ENCODE results near the gene SORBS2.
"Not testable (repeated sequence)": the region's sequence is repeated elsewhere in the genome, so short reads cannot be mapped to it uniquely, and the experiment has no call there.

The SORBS2 gene

DNA sequence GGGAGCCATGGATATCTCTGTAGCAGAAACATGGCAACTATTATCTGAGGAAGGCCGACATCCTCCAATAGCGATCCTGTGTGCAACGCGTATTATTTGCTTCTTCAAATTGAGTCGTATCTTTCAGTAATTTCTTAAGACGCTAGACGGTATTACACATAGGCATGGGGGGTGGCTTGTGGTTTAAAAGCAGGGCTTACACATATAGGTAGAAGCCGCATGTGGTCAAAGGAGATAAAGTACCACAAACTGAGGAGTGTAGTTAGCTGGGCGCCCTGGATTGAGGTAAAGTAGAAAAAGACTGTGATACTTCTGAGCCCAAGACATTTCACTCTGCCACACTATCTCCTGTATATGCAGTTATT lies 94.6 kb downstream of the SORBS2 start:
- H3K9me3 Mint-ChIP-seq: no peaks in the 10 kb centered on the region
- H3K4me3 Mint-ChIP-seq: no peak overlapping the region
- ATAC-seq: no peak
- DNase-seq: no peak
- H3K27me3 Mint-ChIP-seq: peaks cover 7% of the 10 kb centered on the region
- no peaks in the 10 kb centered on the region for H3K4me1 Mint-ChIP-seq
- no peak overlapping the region for H3K27ac Mint-ChIP-seq
- no peaks in the 10 kb centered on the region for H3K36me3 Mint-ChIP-seq (ENCODE audit: low read depth)

- H3K36me3 Mint-ChIP-seq (ENCODE audit: low read depth): no peaks in the 10 kb centered on the region
- H3K27ac Mint-ChIP-seq: no peak overlapping the region
- DNase-seq (no peak), ATAC-seq (no peak)
- H3K9me3 Mint-ChIP-seq: no peaks in the 10 kb centered on the region
- no peaks in the 10 kb centered on the region for H3K4me1 Mint-ChIP-seq
- peaks cover 7% of the 10 kb centered on the region for H3K27me3 Mint-ChIP-seq
- H3K4me3 Mint-ChIP-seq: no peak overlapping the region
Observed at GRCh38 chr4:185716577-185717376, 95.2 kb downstream of the SORBS2 start.

DNA sequence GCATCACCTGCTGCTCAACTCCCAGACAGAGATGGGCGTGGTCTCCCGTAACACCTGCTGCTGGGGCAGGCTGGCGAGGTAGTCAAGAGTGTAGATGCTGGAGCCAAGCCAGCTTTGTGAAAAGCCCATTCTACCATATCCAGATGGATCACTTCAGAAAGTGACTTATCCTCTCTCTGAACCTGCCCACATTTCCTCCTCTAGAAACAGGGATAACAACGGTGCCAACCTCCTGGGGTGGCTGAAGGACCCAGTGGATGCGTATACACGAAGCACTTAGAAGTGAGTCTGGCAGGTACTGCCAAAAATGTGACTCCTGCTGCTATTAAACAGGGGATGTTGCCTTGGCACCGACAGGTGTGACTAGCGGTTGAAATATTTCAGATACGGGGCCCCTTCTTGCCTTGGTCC lies 95.8 kb downstream of the SORBS2 start:
- Mint-ChIP-seq H3K4me3 (no peak overlapping the region), H3K36me3 (ENCODE audit: low read depth) (no peaks in the 10 kb centered on the region), H3K4me1 (no peaks in the 10 kb centered on the region), H3K27ac (no peak overlapping the region), H3K9me3 (no peaks in the 10 kb centered on the region), H3K27me3 (peaks cover 7% of the 10 kb centered on the region)
- ATAC-seq (no peak), DNase-seq (no peak)

GRCh38 chr4:185714524-185714923 lies 97.5 kb downstream of the SORBS2 start:
- H3K4me1 Mint-ChIP-seq; H3K27ac Mint-ChIP-seq; DNase-seq; H3K36me3 Mint-ChIP-seq (ENCODE audit: low read depth); ATAC-seq; H3K9me3 Mint-ChIP-seq; H3K4me3 Mint-ChIP-seq: not testable (repeated sequence)
- H3K27me3 Mint-ChIP-seq: peaks cover 11% of the 10 kb centered on the region

GRCh38 chr4:185713731-185714130 lies 98.3 kb downstream of the SORBS2 start:
- Mint-ChIP-seq H3K4me1 (no peaks in the 10 kb centered on the region), H3K27ac (no peak overlapping the region), H3K36me3 (ENCODE audit: low read depth) (no peaks in the 10 kb centered on the region), H3K4me3 (no peak overlapping the region), H3K9me3 (no peaks in the 10 kb centered on the region), H3K27me3 (peaks cover 11% of the 10 kb centered on the region)
- DNase-seq: no peak
- no peak for ATAC-seq

DNA sequence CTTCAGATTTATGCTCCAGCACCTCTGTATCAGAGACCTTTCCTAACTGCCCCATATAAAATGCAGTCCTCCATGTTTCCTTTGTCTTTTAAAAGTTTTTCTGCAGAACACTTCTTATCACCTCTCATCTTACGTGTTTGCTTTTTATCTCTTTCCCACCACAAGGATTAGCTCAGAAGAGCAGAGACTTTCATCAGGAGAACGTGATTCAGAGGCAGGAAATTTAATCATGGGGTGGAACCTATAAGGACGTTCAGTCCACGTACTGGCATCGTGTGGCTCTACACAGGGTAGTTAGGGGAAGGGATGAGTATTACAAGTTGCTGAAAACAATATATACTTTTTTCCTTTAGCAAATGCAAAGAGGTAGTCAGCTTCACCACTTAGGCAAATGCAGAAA lies 98.7 kb downstream of the SORBS2 start:
- Mint-ChIP-seq H3K27me3 (peaks cover 11% of the 10 kb centered on the region), H3K36me3 (ENCODE audit: low read depth) (no peaks in the 10 kb centered on the region), H3K4me3 (no peak overlapping the region), H3K9me3 (no peaks in the 10 kb centered on the region), H3K27ac (no peak overlapping the region), H3K4me1 (no peaks in the 10 kb centered on the region)
- DNase-seq (no peak), ATAC-seq (no peak)

DNA sequence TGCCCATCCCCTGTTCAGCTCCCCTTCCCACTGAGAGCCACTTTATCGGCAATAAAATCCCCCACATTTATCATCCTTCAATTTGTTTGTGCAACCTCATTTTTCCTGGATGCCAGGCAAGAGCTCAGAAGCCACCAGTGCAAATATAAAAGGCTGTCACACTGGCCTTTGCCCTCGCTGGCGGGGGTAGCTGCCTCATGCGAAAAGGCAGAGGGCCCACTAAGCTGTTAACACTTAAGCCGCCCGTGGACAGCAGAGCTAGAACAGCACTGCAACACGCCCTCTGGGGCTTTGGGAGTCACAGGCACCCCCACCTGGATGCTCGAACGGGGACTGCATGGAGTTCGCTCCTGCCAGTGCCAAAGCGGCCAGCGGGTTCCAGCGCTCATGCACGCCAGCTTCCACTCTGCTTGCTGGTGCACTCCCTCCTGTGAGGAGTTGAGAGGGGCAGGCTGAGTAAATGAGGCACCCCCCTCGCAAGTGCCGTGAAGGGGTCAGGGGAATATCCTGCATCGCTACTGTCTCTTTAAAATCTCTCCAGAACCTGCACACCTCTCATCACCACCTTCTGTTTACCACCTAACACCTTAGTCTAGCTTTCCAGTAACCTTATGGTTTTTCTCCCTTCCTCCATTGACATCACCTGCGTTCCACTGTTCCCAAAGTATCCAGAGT lies 99.5 kb downstream of the SORBS2 start:
- no peak overlapping the region for H3K27ac Mint-ChIP-seq
- peaks cover 11% of the 10 kb centered on the region for H3K27me3 Mint-ChIP-seq
- ATAC-seq (no peak), DNase-seq (no peak)
- no peaks in the 10 kb centered on the region for H3K9me3 Mint-ChIP-seq
- no peak overlapping the region for H3K4me3 Mint-ChIP-seq
- no peaks in the 10 kb centered on the region for H3K4me1 Mint-ChIP-seq
- H3K36me3 Mint-ChIP-seq (ENCODE audit: low read depth): no peaks in the 10 kb centered on the region

DNA sequence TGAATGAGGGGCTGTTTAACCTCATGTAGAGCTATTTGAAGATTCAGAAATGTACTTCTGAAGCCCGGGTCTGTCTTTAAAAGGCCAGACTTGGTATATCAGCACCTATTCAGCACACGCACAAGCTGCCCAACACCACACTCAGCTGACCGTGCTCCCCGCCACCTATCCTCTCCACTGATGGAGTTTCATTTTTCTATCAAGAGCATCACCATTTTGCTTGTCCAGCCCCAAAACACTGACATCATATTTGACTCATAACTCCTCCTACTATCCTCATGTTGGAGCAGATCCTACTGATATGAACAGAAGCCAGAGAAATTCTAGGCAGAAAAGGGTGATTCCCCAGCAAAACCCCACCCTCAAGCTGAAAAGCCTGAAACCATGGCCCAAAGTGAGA lies 100.3 kb downstream of the SORBS2 start:
- DNase-seq (no peak), ATAC-seq (no peak)
- Mint-ChIP-seq H3K4me1 (no peaks in the 10 kb centered on the region), H3K27ac (no peak overlapping the region), H3K4me3 (no peak overlapping the region), H3K27me3 (peaks cover 11% of the 10 kb centered on the region), H3K9me3 (no peaks in the 10 kb centered on the region), H3K36me3 (ENCODE audit: low read depth) (no peaks in the 10 kb centered on the region)

DNA sequence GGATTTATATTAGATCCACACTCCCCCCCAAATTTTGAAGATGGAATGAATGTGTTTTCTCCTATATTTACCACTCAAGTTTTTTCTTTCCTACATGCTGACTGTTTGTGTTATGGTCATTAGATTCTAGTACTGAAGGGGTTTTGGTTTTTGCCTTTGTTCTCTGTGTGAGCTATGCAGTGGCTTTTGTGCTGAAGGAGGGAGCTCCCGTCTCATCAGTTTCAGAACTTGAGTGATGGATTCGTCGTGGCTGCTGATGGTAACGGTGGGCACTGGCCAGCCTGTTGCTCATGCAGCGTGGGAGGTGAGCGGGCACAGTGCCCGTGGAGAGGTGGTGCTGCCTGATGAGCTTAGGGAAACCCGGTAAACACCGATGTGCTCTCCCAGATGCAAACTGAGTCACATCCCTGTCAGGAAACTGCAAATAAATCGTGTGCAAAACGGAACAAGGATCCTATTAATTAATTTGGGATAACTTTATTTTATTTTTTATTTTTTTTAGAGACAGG lies 101.5 kb downstream of the SORBS2 start:
- DNase-seq (no peak), ATAC-seq (no peak)
- no peak overlapping the region for H3K4me3 Mint-ChIP-seq
- H3K9me3 Mint-ChIP-seq: peaks cover 4% of the 10 kb centered on the region
- H3K27ac Mint-ChIP-seq: no peak overlapping the region
- H3K36me3 Mint-ChIP-seq (ENCODE audit: low read depth): no peaks in the 10 kb centered on the region
- H3K27me3 Mint-ChIP-seq: peaks cover 13% of the 10 kb centered on the region
- no peaks in the 10 kb centered on the region for H3K4me1 Mint-ChIP-seq

DNA sequence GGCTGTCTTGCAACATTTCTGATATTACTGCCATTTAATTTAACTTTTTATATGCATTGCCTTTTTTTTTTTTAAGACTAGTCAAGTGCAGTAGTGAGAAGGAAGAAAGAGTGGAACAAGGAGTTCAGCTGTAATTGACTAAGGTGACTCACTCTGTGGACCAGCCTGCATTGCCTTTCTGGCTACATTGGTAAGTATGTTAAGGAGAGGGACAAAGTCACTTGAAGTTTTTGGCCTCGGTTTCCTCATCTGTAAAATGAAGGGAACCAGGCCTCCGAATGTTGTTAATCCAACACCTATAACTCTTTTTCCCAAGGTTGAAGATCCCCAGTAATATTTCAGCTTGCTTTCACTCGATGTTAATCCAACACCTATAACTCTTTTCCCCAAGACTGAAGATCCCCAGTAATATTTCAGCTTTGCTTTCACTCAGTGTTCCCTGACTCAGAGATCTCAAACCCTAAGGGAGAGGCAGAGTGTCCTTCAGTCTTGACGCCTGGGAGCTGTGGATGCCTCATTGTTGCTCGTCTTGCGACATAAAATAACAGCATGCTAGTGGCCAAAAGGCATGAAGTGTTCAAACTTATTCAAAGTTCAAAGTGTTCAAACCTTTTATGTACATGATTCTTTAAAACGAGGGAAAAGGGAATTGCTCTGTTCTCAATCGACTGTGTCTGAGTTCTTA lies 102.0 kb downstream of the SORBS2 start:
- DNase-seq (no peak), ATAC-seq (no peak)
- Mint-ChIP-seq H3K9me3 (peaks cover 4% of the 10 kb centered on the region), H3K27ac (no peak overlapping the region), H3K4me1 (no peaks in the 10 kb centered on the region), H3K27me3 (peaks cover 13% of the 10 kb centered on the region), H3K36me3 (ENCODE audit: low read depth) (no peaks in the 10 kb centered on the region), H3K4me3 (no peak overlapping the region)

GRCh38 chr4:185708348-185708747 lies 103.6 kb downstream of the SORBS2 start:
- Mint-ChIP-seq H3K36me3 (ENCODE audit: low read depth) (no peaks in the 10 kb centered on the region), H3K4me3 (no peak overlapping the region), H3K27ac (no peak overlapping the region), H3K27me3 (peaks cover 12% of the 10 kb centered on the region), H3K9me3 (peaks cover 8% of the 10 kb centered on the region), H3K4me1 (no peaks in the 10 kb centered on the region)
- ATAC-seq (no peak), DNase-seq (no peak)

DNA sequence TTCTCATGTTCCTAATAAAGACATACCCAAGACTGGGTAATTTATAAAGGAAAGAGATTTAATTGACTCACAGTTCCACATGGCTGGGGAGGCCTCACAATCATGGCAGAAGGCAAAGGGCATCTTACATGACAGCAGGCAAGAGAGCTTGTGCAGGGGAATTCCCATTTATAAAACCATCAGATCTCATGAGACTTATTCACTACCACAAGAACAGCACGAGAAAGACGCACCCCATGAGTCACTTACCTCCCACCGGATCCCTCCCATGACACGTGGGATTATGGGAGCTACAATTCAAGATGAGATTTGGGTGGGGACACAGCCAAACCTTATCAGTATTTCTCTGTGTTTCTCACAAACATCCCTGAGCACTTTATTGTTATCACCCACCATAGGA lies 104.4 kb downstream of the SORBS2 start:
- not testable (repeated sequence) for H3K4me1 Mint-ChIP-seq; H3K27me3 Mint-ChIP-seq; H3K27ac Mint-ChIP-seq; DNase-seq; H3K4me3 Mint-ChIP-seq; H3K36me3 Mint-ChIP-seq (ENCODE audit: low read depth); H3K9me3 Mint-ChIP-seq; ATAC-seq

DNA sequence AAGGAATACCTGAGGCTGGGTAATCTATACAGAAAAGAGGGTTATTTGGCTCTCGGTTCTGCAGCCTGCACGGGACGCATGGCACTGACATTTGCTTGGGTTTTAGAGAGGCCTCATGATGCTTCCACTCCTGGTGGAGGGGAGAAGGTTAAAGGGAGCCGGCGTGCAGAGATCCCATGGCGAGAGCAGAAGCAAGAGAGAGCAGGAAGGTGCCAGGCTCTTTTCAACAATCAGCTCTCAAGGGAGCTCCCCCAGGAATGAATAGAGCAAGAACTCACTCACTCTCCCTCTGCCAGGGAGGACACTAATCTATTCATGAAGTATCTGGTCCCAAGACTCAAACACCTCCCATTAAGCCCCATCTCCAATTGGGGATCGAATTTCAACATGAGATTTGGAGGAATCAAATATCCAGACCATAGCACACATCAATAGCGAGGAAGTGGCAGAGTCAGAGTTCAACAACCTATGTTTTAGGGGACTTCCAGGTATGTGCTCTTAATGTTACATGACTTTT lies 109.8 kb downstream of the SORBS2 start:
- H3K27ac Mint-ChIP-seq: no peak overlapping the region
- no peak overlapping the region for H3K4me3 Mint-ChIP-seq
- H3K36me3 Mint-ChIP-seq (ENCODE audit: low read depth): no peaks in the 10 kb centered on the region
- ATAC-seq (no peak), DNase-seq (no peak)
- H3K9me3 Mint-ChIP-seq: peaks cover 8% of the 10 kb centered on the region
- no peaks in the 10 kb centered on the region for H3K4me1 Mint-ChIP-seq
- peaks cover 2% of the 10 kb centered on the region for H3K27me3 Mint-ChIP-seq

DNA sequence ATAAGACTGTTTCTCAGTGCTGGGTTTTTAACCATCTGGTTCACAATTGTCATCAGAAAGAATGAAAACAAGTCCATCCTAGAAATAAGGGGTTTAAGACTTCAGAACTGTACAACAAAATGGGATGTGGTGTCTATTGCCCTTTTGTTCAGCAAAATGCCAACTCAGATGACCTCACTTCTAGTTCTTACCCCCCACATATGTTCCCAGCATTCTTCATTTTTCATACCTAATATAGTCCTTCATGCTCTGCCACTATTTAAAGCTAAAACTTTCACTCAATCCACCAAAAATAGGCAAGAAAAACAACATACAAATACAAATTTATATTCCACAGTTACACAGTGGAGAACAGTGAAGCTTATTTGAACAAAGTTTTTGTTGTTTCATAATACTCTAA lies 111.4 kb downstream of the SORBS2 start:
- no peak overlapping the region for H3K4me3 Mint-ChIP-seq
- H3K27ac Mint-ChIP-seq: no peak overlapping the region
- DNase-seq: no peak
- H3K27me3 Mint-ChIP-seq: no peaks in the 10 kb centered on the region
- peaks cover 5% of the 10 kb centered on the region for H3K9me3 Mint-ChIP-seq
- no peaks in the 10 kb centered on the region for H3K4me1 Mint-ChIP-seq
- no peaks in the 10 kb centered on the region for H3K36me3 Mint-ChIP-seq (ENCODE audit: low read depth)
- ATAC-seq: no peak

DNA sequence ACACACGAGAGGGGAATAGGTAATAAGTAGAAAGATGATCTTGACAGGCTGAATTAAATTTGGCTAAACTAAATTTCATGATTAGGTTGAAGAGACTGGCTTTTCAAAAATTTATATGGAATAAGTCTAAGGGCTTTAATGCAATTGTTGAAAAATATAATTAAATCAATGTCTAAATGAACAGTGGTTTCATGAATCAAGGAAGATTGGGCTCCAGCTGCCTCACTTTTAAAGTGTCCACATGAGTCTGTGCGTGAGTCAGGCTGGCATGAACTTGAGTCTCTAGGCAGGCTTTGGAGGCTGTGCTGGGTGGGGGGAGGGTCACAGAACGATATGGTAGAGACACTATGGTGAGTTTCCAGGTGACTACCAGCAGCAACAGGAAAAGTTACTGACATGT lies 111.9 kb downstream of the SORBS2 start:
- H3K4me3 Mint-ChIP-seq: no peak overlapping the region
- no peak overlapping the region for H3K27ac Mint-ChIP-seq
- no peak for ATAC-seq
- H3K4me1 Mint-ChIP-seq: no peaks in the 10 kb centered on the region
- no peaks in the 10 kb centered on the region for H3K27me3 Mint-ChIP-seq
- no peaks in the 10 kb centered on the region for H3K36me3 Mint-ChIP-seq (ENCODE audit: low read depth)
- H3K9me3 Mint-ChIP-seq: peaks cover 4% of the 10 kb centered on the region
- no peak for DNase-seq

Measured in activated naive CD8-positive, alpha-beta T cell treated with anti-CD3 and anti-CD28 coated beads, Interleukin-2, amount 50 U/mL, for 24 hours (primary cell).